ENCODE data around the gene C9. TPM values are rescaled to one million over a fixed set of nuclear protein-coding genes. Genes with fewer than 3 reads are reported as not detected.
"Not testable (repeated sequence)": the region's sequence is repeated elsewhere in the genome, so short reads cannot be mapped to it uniquely, and the experiment has no call there.

The C9 gene
- total RNA-seq, 1 donor from 2014 or later, result not detected

DNA sequence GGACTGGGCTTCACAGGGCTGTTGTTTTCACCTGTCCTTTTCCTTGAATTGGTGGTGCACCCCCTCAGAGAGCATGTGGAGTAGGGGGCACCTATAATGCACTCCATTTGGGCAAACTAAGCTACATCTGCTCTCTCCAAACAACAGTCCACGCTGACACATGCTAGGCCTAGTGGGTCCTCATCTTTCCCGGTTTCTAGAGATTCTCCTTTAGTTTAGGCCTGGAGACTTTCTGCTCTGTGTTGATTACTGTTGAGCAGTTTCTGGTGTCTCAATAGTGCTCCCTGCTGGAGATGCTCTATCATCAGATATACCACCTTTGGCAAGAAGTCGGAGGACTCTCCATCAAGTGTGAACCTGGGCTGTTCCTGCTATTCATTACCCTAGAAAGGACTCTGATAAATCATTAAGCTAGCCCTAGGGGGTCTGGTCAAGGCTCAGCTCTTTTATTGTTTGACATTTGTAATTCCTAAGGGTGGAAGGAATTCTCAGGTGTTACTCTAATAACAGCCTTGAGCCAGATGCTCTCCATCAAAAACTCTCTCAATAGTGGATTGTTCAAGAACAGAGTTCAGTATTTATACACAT lies 81.0 kb downstream of the C9 start:
- no peak for TF ChIP-seq POLR2A (IDR thresholded peaks at IDR 0.05)
- TF ChIP-seq POLR2AphosphoS5 (IDR thresholded peaks at IDR 0.05; ENCODE audit: insufficient read depth in 1 of 2, low read depth in 1 of 2), result no peak
- TF ChIP-seq, protein P1, sequence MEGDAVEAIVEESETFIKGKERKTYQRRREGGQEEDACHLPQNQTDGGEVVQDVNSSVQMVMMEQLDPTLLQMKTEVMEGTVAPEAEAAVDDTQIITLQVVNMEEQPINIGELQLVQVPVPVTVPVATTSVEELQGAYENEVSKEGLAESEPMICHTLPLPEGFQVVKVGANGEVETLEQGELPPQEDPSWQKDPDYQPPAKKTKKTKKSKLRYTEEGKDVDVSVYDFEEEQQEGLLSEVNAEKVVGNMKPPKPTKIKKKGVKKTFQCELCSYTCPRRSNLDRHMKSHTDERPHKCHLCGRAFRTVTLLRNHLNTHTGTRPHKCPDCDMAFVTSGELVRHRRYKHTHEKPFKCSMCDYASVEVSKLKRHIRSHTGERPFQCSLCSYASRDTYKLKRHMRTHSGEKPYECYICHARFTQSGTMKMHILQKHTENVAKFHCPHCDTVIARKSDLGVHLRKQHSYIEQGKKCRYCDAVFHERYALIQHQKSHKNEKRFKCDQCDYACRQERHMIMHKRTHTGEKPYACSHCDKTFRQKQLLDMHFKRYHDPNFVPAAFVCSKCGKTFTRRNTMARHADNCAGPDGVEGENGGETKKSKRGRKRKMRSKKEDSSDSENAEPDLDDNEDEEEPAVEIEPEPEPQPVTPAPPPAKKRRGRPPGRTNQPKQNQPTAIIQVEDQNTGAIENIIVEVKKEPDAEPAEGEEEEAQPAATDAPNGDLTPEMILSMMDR (IDR thresholded peaks at IDR 0.05), result peak in 2 of 3 experiments; percentile 35 to 57
- H3K4me3 ChIP-seq, result no peak overlapping the region
- no peak overlapping the region for H3K27ac ChIP-seq
- intact Hi-C loops (cut with DNase I), result loop anchor here (2.0 kb wide), 1 partner anchor 65 kb away; the partner anchor contains the start of gene FYB1
- H3K36me3 ChIP-seq, result no peaks in the 10 kb centered on the region
- H3K9me3 ChIP-seq, result no peaks in the 10 kb centered on the region
- no peaks in the 10 kb centered on the region for H3K4me1 ChIP-seq
- H3K27me3 ChIP-seq, result no peaks in the 10 kb centered on the region
- DNase-seq (ENCODE audit: extremely low spot score in 2 of 2), result no peak

DNA sequence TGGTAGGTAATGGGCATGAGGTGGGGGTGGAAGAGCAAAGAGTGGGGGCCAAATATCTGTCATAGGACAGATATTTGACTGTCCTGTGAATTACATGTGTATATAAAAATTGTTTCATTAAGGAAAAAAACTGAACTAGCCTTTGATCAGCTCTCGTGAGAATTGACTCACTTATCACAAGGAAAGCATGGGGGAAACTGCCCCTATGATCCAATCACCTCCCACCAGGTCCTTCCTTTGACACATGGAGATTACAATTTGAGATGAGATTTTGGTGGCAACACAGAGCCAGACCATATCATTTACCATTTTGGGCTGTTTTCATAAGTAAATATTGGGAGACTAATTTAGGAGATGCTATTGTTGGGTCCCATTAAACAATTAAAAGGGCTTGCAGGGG lies 81.7 kb downstream of the C9 start:
- no peaks in the 10 kb centered on the region for H3K27me3 ChIP-seq
- no peaks in the 10 kb centered on the region for H3K9me3 ChIP-seq
- TF ChIP-seq POLR2A (IDR thresholded peaks at IDR 0.05), result no peak
- TF ChIP-seq POLR2AphosphoS5 (IDR thresholded peaks at IDR 0.05; ENCODE audit: insufficient read depth in 1 of 2, low read depth in 1 of 2), result no peak
- TF ChIP-seq, protein P1 (IDR thresholded peaks at IDR 0.05), result no peak
- no peak overlapping the region for H3K27ac ChIP-seq
- H3K4me3 ChIP-seq, result no peak overlapping the region
- H3K4me1 ChIP-seq, result no peaks in the 10 kb centered on the region
- no peaks in the 10 kb centered on the region for H3K36me3 ChIP-seq
- intact Hi-C loops (cut with DNase I), result loop anchor here (2.0 kb wide), 1 partner anchor 64 kb away; the partner anchor contains the start of gene FYB1
- DNase-seq (ENCODE audit: extremely low spot score in 2 of 2), result no peak

DNA sequence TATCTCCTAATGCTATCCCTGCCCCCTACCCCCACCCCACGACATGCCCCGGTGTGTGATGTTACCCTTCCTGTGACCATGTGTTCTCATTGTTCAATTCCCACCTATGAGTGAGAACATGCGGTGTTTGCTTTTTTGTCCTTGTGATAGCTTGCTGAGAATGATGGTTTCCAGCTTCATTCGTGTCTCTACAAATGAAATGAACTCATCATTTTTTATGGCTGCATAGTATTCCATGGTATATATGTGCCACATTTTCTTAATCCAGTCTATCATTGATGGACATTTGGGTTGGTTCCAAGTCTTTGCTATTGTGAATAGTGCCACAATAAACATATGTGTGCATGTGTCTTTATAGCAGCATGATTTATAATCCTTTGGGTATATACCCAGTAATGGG lies 88.4 kb downstream of the C9 start:
- H3K4me3 ChIP-seq; H3K4me1 ChIP-seq; H3K27me3 ChIP-seq; H3K36me3 ChIP-seq; DNase-seq (ENCODE audit: extremely low spot score in 2 of 2); intact Hi-C loops (cut with DNase I); H3K27ac ChIP-seq; H3K9me3 ChIP-seq: not testable (repeated sequence)

DNA sequence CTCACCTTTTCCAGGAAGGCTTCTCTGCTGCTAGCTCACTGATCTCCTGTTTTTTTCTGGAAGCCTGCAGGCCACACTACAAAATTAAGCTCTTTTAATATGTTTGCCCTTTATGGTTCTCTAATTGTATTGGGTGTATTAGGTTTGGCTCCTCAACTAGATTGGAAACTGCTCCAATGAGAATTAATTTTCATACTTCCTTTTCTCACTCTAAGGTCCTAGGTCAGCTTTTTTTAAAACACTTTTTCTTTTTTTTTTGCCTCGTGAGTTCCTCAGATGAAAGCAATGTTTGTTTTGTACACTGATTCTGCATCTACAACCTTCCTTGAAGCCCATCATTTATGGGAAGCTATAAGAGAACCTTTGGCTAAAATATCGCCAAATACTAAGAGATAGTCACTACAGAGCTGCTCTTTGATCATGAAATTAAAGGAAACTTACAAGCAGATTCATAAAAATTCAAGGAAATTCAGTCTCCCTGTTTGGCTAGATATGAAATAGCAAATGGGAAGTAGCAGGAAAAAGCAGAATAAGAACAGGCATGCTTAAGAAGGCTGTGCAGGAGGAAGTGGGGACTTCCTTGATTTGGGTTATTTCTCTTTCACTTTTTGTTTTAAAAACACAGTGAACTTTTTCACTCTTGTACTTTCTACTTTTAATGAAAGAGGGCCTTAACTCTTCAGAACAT lies 89.8 kb downstream of the C9 start:
- no peak overlapping the region for H3K27ac ChIP-seq
- intact Hi-C loops (cut with DNase I), result no loop called here
- TF ChIP-seq POLR2A (IDR thresholded peaks at IDR 0.05), result no peak
- peak in 1 of 2 donors; percentile 24 for TF ChIP-seq POLR2AphosphoS5 (IDR thresholded peaks at IDR 0.05; ENCODE audit: insufficient read depth in 1 of 2, low read depth in 1 of 2)
- TF ChIP-seq, protein P1 (IDR thresholded peaks at IDR 0.05), result no peak
- H3K4me1 ChIP-seq, result no peaks in the 10 kb centered on the region
- no peaks in the 10 kb centered on the region for H3K9me3 ChIP-seq
- H3K27me3 ChIP-seq, result no peaks in the 10 kb centered on the region
- no peak overlapping the region for H3K4me3 ChIP-seq
- no peak for DNase-seq (ENCODE audit: extremely low spot score in 2 of 2)
- no peaks in the 10 kb centered on the region for H3K36me3 ChIP-seq

DNA sequence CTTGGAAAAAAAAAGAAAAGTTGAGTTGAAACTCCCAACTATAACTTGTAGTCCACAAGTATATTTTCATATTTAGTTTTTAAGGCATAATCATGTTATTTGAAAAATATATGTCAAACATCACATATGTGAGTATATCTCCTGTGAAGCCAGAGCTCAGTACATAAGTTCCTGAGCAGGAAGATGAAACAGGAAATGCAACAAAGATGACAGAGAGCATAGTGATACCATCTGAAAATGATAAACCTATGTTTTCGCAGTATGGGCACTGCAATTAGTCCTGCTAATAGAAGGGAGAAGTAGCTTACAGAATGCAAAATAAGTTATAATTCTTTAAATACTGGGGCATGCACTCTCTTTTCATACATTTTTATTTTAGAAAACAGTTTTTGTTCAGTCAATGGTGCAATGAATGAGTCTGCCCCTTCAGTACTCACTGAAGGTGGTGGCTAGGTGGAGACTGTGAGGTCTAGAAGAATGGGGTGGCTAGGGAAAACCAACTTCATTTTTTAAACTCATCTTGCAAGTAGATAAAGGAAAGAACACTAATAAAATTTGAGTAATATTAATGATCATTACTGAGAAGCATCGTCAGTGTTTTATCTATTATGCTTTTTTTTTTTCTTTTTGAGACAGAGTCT lies 90.9 kb downstream of the C9 start:
- DNase-seq (ENCODE audit: extremely low spot score in 2 of 2), result no peak
- Histone ChIP-seq H3K4me1 (no peaks in the 10 kb centered on the region), H3K9me3 (no peaks in the 10 kb centered on the region), H3K27me3 (no peaks in the 10 kb centered on the region), H3K27ac (no peak overlapping the region), H3K36me3 (no peaks in the 10 kb centered on the region), H3K4me3 (no peak overlapping the region)
- intact Hi-C loops (cut with DNase I), result no loop called here
- no peak for TF ChIP-seq POLR2A (IDR thresholded peaks at IDR 0.05)
- TF ChIP-seq, protein P1 (IDR thresholded peaks at IDR 0.05), result no peak
- TF ChIP-seq POLR2AphosphoS5 (IDR thresholded peaks at IDR 0.05; ENCODE audit: insufficient read depth in 1 of 2, low read depth in 1 of 2), result no peak

DNA sequence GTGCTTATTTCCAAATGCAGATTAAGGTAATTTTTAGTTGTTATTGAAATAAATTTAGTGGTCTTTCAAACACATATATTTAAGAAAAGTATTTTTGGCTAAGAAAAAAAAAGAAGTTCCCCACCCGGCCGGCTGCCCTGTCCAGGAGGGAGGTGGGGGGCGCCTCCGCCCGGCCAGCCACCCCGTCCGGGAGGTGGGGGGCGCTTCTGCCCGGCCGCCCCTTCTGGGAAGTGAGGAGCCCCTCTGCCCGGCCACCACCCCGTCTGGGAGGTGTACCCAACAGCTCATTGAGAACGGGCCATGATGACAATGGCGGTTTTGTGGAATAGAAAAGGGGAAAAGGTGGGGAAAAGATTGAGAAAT lies 91.4 kb downstream of the C9 start:
- intact Hi-C loops (cut with DNase I); H3K27me3 ChIP-seq; H3K9me3 ChIP-seq; DNase-seq (ENCODE audit: extremely low spot score in 2 of 2); H3K36me3 ChIP-seq; H3K4me1 ChIP-seq; H3K4me3 ChIP-seq; H3K27ac ChIP-seq: not testable (repeated sequence)

All from vagina (tissue), 2 donors.